ENCODE measurements around the gene ZBTB20.
"Not testable (repeated sequence)": the region's sequence is repeated elsewhere in the genome, so short reads cannot be mapped to it uniquely, and the experiment has no call there.

The ZBTB20 gene

DNA sequence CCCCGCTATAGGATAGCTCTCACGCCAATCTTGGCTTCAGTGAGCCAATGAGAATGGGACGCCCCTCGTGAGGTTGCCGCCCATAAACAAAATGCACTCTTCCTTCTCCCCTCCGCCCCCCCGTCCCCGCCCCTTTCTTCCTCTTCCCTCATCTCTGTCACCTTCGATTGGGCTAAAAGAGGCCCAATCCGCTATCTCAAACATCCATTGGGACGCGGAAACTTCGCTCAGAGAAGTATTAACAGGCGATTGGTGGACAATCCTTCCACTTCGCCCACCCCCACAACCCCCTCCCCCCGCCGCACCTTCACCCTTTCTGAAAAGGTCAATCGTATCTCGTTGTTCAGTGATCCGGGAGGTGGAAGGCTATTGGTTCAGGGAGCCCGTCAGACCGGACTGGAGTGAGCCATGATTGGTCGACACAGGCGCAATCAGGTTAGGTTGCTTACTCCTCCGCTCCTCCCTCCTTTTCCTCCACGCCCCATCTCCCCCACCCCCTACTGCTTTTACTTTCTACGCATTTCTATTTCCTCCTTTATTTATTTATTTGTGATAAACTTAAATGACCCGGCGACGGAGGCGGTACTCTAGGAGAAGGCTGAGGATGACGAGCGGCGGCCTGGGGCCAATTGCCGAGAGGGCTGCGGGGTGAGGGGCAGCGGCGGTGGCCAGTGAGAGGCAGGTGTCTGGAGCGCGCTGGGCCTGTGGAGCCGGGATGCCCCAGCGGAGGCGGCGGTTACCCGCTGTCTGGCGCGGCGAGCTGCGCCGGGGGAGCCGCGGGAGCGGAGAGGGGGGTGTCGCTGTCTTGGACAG lies 447 bp upstream of the ZBTB20 start:
- DNase-seq (ENCODE audit: low spot score): peak; percentile 100

GRCh38 chr3:115146032-115146417 lies 1.1 kb downstream of the ZBTB20 start:
- DNase-seq (ENCODE audit: low spot score): peak; percentile 83

DNA sequence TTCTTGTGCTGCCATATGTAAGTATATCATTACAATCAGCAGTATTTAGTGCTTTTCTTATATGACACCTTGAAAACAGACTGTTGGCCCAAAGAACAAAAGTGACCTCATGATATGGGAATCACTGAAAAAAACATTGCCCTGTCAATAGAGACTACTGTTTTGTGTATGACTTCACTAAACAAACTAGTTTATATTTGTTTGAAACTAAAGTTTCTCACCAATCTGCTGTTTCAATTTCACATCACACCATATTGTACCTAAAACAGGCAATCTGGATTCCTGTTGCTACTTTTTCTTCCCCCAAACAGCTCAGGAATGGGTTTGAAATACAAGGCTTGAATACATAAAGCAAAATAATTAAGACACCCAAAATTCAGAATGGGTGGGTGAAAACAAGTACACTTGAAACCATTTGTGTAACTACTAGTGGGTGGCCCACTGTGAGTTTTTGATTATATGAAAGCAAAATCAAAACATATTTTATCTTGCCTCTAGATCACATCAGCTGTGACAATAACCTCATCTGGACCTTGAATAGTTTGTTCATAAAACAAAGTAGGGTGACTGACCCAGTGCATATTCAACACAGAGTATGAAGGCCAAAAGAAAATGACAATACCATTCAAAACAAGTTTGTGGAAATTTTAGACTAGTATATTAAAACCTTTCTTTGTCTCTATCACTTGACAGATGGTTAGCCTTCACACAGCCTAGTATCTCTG lies 5.9 kb downstream of the ZBTB20 start:
- no peak for DNase-seq (ENCODE audit: low spot score)

DNA sequence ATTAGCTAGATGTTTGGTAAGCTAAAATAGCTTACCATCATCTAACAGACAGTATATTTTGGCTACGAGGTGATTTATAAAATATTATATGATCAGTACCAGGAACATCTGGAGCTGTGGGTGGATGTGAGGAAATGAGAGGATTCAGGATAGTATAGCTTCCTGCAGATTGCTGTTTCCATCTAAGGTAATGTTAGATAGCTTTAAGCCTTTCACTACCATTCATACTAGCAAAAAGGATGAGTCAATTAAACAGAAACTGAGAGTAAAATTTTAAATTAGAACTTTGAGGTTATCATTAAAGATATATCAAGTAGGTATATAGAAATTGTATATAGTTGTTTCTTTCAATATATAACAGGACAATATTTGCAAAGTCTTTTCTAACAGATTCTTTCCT lies 8.0 kb downstream of the ZBTB20 start:
- no peak for DNase-seq (ENCODE audit: low spot score)

GRCh38 chr3:115134648-115135347 lies 12.3 kb downstream of the ZBTB20 start:
- no peak for DNase-seq (ENCODE audit: low spot score)

GRCh38 chr3:115127208-115127607 lies 19.9 kb downstream of the ZBTB20 start:
- DNase-seq (ENCODE audit: low spot score): no peak

DNA sequence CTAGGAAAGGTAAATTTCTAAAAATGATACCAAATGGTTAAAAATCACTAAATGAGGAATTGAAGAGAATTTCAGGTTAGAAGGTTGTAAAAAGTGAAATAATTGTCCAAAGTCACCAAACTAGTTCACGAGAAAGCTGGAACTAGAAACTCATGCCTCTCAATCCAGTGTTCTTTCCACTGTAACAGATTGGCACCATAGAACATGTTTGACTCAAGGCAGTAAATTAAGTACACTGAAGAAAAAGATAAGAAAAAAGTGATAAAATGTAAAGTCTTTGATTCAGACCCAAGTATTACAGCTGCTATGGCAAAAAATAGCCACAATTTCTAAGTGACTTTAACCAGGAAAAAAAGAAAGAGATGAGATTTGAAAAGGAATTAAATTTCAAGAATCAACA lies 26.5 kb downstream of the ZBTB20 start:
- no peak for DNase-seq (ENCODE audit: low spot score)

GRCh38 chr3:115113367-115113766 lies 33.7 kb downstream of the ZBTB20 start:
- no peak for DNase-seq (ENCODE audit: low spot score)

- DNase-seq (ENCODE audit: low spot score): no peak
These were observed 35.5 kb downstream of the ZBTB20 start for GRCh38 chr3:115111632-115112031.

DNA sequence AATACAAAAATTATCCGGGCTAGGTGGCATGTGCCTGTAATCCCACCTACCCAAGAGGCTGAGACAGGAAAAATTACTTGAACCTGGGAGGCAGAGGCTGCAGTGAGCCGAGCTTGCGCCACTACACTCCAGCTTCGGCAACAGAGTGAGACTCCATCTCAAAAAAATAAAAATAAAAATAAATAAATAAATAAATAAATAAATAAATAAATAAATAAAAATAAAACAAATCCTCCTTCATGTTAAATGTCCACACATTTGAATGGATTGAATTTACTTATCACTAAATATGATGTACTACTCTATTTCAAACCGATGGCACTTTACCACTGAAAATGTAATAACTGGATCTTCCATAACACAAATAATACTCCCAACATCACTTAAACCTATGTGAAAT lies 36.3 kb downstream of the ZBTB20 start:
- DNase-seq (ENCODE audit: low spot score): no peak

- not testable (repeated sequence) for DNase-seq (ENCODE audit: low spot score)
These were observed 37.0 kb downstream of the ZBTB20 start for GRCh38 chr3:115110066-115110465.

GRCh38 chr3:115108614-115109013 lies 38.5 kb downstream of the ZBTB20 start:
- DNase-seq (ENCODE audit: low spot score): no peak

DNA sequence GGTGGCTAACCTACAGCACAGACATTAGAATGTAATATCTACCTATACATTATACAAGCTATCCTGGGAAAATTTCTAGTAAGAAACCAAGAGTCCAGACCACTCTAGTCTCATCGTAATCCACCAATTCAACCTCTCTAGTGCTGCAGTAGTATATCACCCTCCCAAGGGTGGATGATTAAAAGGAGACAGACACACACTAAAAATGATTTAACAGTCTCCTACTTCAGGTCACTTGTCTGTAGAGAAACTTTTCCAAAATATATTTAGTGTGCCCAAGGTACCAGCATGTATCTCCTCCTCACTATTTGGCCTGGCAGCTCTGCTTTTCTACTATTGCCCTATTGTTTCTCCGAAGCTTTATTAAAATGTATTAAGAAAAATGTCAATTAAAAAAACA lies 45.0 kb downstream of the ZBTB20 start:
- no peak for DNase-seq (ENCODE audit: low spot score)

DNA sequence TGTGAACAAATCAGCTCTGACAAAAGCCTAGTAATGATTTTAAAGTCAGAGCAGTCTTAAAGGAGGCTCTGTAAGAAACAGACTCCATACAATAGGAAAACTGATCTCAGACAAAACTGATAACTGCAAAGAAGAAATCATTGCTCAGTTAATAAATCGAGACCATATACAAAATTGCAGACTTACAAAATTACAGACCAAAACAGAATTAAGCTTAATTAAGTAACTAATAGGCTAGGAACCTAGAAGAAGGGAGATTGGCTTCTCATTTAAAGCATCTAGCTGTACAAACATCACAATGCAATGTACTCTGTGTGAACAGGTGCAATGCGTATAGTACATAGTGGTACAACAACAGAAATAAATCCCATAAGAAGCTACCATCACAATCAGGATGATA lies 46.3 kb downstream of the ZBTB20 start:
- DNase-seq (ENCODE audit: low spot score): no peak

GRCh38 chr3:115099986-115100571 lies 47.0 kb downstream of the ZBTB20 start:
- DNase-seq (ENCODE audit: low spot score): peak; percentile 83

- no peak for DNase-seq (ENCODE audit: low spot score)
These were observed 47.7 kb downstream of the ZBTB20 start for GRCh38 chr3:115099134-115099985.

DNA sequence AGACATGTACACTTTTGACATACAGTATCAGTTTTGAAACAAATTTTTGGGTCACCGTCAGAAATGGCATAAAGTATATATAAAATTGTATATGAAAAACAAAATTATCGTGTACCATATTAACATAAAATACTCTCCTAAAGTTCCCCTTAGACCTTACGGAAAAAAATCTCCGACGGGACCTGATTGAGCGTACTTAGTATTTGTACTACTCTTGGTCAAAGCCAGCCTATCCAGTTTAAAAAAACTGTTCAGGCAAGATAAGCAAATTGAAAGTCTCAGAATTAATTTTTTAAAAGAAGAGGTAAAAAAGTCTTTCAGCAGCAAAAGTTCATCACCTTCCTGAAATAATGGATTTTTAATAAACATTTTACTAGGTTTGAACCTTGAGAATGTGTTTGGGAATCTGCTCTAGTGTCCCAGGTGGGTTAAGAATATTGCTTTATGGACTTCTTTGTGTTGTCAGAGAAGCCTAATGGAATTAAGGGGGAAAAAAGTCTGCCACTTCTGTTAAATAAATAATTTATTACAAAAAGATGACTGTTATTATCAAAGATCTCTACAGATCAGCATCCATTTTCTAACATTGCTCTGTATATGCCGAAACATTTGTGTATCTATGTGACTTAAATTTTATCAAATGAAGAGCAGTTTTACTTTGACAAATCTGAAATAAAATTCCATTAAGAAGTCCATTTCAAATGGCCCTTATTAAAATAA lies 48.6 kb downstream of the ZBTB20 start:
- DNase-seq (ENCODE audit: low spot score): no peak

DNA sequence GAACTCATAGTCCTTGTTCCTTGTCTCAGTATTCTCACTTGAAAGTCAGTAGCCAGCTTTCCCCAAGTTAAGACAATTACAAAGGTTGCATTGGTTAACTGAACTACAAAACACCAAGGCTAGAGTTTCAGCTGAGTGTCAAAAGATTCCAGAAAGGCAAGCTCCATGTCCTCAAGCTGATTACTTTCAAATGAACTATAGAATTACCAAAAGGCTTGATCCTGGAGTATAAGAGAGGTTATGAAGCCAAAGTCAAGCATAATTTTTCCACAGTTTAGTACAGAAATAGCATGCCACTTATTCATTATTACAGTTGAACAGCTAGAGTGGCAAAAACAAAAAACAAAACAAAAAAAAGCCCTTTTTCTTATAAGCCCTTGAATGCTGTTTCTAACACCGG lies 51.9 kb downstream of the ZBTB20 start:
- DNase-seq (ENCODE audit: low spot score): no peak

DNA sequence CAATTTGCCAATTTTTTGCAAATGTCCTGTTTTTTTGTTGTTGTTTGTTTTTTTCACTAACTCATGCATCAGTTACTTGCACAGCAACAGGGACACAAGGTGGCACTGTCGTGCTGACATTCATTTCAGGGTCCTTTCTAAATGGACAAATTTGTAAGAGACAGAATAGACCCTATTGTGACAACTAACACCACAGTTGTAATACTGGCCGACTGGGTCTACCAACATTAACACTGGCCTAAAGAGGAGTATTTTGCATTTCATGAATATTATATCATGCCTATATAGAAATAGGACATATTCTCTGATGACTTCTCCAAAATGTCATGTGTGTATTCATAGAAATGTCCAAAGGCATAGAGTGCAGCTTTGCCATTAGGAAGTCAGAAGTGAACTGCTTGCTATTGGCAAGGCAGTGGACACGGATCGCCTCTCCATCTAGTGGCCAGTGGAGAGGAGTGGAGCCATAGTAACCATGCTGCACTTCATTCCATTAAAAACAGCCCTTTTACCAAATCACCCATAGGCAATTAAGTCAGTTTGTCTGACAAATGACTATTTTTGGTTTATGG lies 54.8 kb downstream of the ZBTB20 start:
- peak; percentile 60 for DNase-seq (ENCODE audit: low spot score)

- no peak for DNase-seq (ENCODE audit: low spot score)
These were observed 56.4 kb downstream of the ZBTB20 start for GRCh38 chr3:115090712-115091111.

DNA sequence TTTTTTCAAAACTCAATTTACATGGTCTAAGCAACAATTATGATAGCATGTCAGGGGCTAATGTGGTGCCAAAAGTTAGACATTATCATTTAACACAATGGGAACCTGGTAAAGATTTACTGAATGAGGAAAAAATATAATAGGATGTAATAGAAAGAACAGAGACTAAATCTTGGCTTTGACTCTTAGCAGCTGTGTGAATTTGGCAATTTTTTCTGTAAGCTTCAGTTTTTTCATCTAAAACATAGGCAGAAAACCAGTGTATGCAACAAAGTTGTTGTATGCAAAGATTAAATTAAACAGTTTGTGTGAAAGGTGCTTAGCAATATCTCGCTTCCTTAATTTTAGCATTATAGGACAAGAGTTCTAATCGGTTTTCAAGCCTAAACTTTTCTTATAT lies 57.6 kb downstream of the ZBTB20 start:
- DNase-seq (ENCODE audit: low spot score): no peak

All from kidney tubule cell (primary cell).